Keratinocyte (primary cell): Measurements from ENCODE around the gene MRPS12. TPM values are rescaled to one million over a fixed set of nuclear protein-coding genes. Genes with fewer than 3 reads are reported as not detected.

Experiments
- DNase-seq: peaks from one replicate; pipeline ENCODE4 v3.0.0-alpha.2; 2011; ENCODE audit warnings: low read depth, missing footprints, low spot score
- FAIRE-seq: peaks from 2 replicates; lab custom pipeline; 2011; peaks lifted over from hg19 to GRCh38; lab: Jason Lieb, UNC
- H2AFZ ChIP-seq: 2 replicates; pipeline ENCODE4 v1.6.0; 2012; ENCODE audit warnings: low read length, control low read depth, inconsistent platforms; ENCODE audit not compliant: control insufficient read depth
- H3K27ac ChIP-seq: 2 replicates; pipeline ENCODE4 v1.5.1; 2011; ENCODE audit warnings: low read length; ENCODE audit not compliant: control insufficient read depth, insufficient read depth
- H3K27me3 ChIP-seq: 3 replicates; pipeline ENCODE4 v1.6.0; 2011; ENCODE audit warnings: low read length; ENCODE audit not compliant: control insufficient read depth, insufficient read depth; ENCODE audit errors: extremely low read depth
- H3K36me3 ChIP-seq, 2 experiments: 2 replicates in 1 of 2; 3 replicates in 1 of 2; pipeline ENCODE4 v1.5.1; 2011; ENCODE audit warnings: low read length in 2 of 2, mild to moderate bottlenecking in 1 of 2; ENCODE audit not compliant: control insufficient read depth in 2 of 2, insufficient read depth in 2 of 2; ENCODE audit errors: extremely low read depth in 1 of 2
- H3K4me1 ChIP-seq: 3 replicates; pipeline ENCODE4 v1.5.1; 2011; ENCODE audit warnings: low read length; ENCODE audit not compliant: control insufficient read depth, insufficient read depth; ENCODE audit errors: extremely low read depth
- H3K4me2 ChIP-seq: 3 replicates; pipeline ENCODE4 v1.6.0; 2011; ENCODE audit warnings: low read depth, low read length; ENCODE audit not compliant: control insufficient read depth, insufficient read depth; ENCODE audit errors: extremely low read depth
- H3K4me3 ChIP-seq, 3 experiments: fragments of 200-600 bp in 1 of 3; sonication (generic) in 1 of 3; 2 replicates in 2 of 3; 3 replicates in 1 of 3; pipeline ENCODE4 v1.5.1; 2011 to 2016; ENCODE audit warnings: low read length in 3 of 3, mild to moderate bottlenecking in 3 of 3, control low read depth in 2 of 3, inconsistent platforms in 1 of 3, low read depth in 1 of 3, mixed read lengths in 1 of 3, mixed run types in 1 of 3, moderate library complexity in 1 of 3; ENCODE audit not compliant: control insufficient read depth in 2 of 3, insufficient read depth in 2 of 3; ENCODE audit errors: extremely low read depth in 1 of 3
- H3K79me2 ChIP-seq: 2 replicates; pipeline ENCODE4 v1.6.0; 2012; ENCODE audit warnings: low read length; ENCODE audit not compliant: control insufficient read depth, insufficient read depth
- H3K9ac ChIP-seq: 3 replicates; pipeline ENCODE4 v1.6.0; 2011; ENCODE audit warnings: low read length; ENCODE audit not compliant: control insufficient read depth, insufficient read depth; ENCODE audit errors: extremely low read depth
- H3K9me1 ChIP-seq: 3 replicates; pipeline ENCODE4 v1.6.0; 2011; ENCODE audit warnings: low read length; ENCODE audit not compliant: control insufficient read depth, insufficient read depth; ENCODE audit errors: extremely low read depth
- H3K9me3 ChIP-seq: 2 replicates; pipeline ENCODE4 v1.5.1; 2012; ENCODE audit warnings: low read depth, low read length; ENCODE audit not compliant: control insufficient read depth
- H4K20me1 ChIP-seq: 3 replicates; pipeline ENCODE4 v1.6.0; 2011; ENCODE audit warnings: low read length; ENCODE audit not compliant: control insufficient read depth, insufficient read depth; ENCODE audit errors: extremely low read depth
- CTCF ChIP-seq, 3 experiments: IDR thresholded peaks in 1 of 3; conservative IDR thresholded peaks in 1 of 3; optimal IDR thresholded peaks in 1 of 3; 2 replicates in 2 of 3; 3 replicates in 1 of 3; pipeline versions ENCODE3 to v1.5.1; 2011; ENCODE audit warnings: low read length in 3 of 3, mild to moderate bottlenecking in 3 of 3, moderate library complexity in 2 of 3, control low read depth in 1 of 3, inconsistent platforms in 1 of 3; ENCODE audit not compliant: insufficient read depth in 2 of 3; ENCODE audit errors: extremely low read depth in 1 of 3
- EZH2 ChIP-seq: IDR thresholded peaks from one replicate; pipeline ENCODE4 v1.6.1; 2012; ENCODE audit warnings: inconsistent platforms, mild to moderate bottlenecking, low read length, moderate library complexity
- dilution Hi-C: fragments of 300-500 bp; cut with MboI; formaldehyde crosslinking; loops from one replicate; pipeline ENCODE4 v1.7.0; 2020; ENCODE audit warnings: low sequenced_read_pairs; ENCODE audit not compliant: extremely low pct_ligation_motif_present
- polyA plus RNA-seq, 5 experiments: library from polyadenylated mRNA; depleted of rRNA in 3 of 5; stranded (reverse) in 3 of 5; stranded (forward) in 1 of 5; unstranded in 1 of 5; fragments of >200 nt; gene quantifications; 1 replicate in 1 of 5; 2 replicates in 3 of 5; 3 replicates in 1 of 5; pipeline versions ENCODE4 v1.2.1 to v1.2.3, GENCODE V29; 2011 to 2012; ENCODE audit warnings: missing spikeins in 2 of 5, low read depth in 1 of 5, low replicate concordance in 1 of 5

MRPS12 gene
- polyA plus RNA-seq, 1 donor (not counting 4 experiments of a cell fraction or from before 2014, with no cell fraction given): 37.7 TPM

DNA sequence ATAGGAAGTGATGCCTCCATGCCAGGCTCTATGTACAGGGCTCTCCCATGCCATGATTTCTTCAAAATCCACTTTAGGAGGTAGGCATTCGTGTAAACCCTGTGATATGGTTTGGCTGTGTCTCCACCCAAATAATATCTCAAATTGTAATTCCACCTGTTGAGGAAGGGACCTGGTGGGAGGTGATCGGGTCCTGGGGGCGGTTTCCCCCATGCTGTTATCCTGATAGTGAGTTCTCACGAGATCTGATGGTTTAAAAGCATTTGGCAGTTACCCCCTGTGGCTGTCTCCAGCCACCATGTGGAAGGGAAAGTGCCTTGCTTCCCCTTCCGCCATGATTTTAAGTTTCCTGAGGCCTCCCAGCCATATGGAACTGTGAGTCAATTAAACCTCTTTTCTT, 8.3 kb upstream of the MRPS12 start:
- H3K4me3 ChIP-seq: no peak overlapping the region
- H3K9me3 ChIP-seq: no peaks in the 10 kb centered on the region
- H3K4me1 ChIP-seq: no peaks in the 10 kb centered on the region
- H3K36me3 ChIP-seq: peaks cover 15 to 21% of the 10 kb centered on the region in 2 experiments
- DNase-seq (no peak), FAIRE-seq (no peak)
- H3K9ac ChIP-seq: no peak overlapping the region
- H4K20me1 ChIP-seq: no peaks in the 10 kb centered on the region
- no peaks in the 10 kb centered on the region for H3K9me1 ChIP-seq
- no peak for TF ChIP-seq EZH2
- no peak for TF ChIP-seq CTCF (optimal IDR thresholded peaks at IDR 0.05 in 1 of 3, IDR thresholded peaks at IDR 0.05 in 1 of 3, conservative IDR thresholded peaks at IDR 0.05 in 1 of 3; ENCODE audit: extremely low read depth in 1 of 3, insufficient read depth in 2 of 3, low read length in 3 of 3)
- H3K27me3 ChIP-seq: no peaks in the 10 kb centered on the region
- no peak overlapping the region for H2AFZ ChIP-seq
- H3K79me2 ChIP-seq: no peaks in the 10 kb centered on the region
- H3K4me2 ChIP-seq: no peak overlapping the region
- no peak overlapping the region for H3K27ac ChIP-seq
- dilution Hi-C loops: no loop called here

GRCh38 chr19:38924388-38924787, 6.4 kb upstream of the MRPS12 start:
- Histone ChIP-seq H3K4me3 (no peak overlapping the region), H3K9ac (no peak overlapping the region), H3K27ac (no peak overlapping the region), H3K9me3 (no peaks in the 10 kb centered on the region), H3K4me2 (no peak overlapping the region), H3K27me3 (no peaks in the 10 kb centered on the region), H3K4me1 (peaks cover 1% of the 10 kb centered on the region), H3K9me1 (no peaks in the 10 kb centered on the region), H2AFZ (no peak overlapping the region), H4K20me1 (no peaks in the 10 kb centered on the region), H3K36me3 (peaks cover 15 to 21% of the 10 kb centered on the region in 2 experiments), H3K79me2 (peaks cover 7% of the 10 kb centered on the region)
- TF ChIP-seq EZH2 (no peak), CTCF (optimal IDR thresholded peaks at IDR 0.05 in 1 of 3, IDR thresholded peaks at IDR 0.05 in 1 of 3, conservative IDR thresholded peaks at IDR 0.05 in 1 of 3; ENCODE audit: extremely low read depth in 1 of 3, insufficient read depth in 2 of 3, low read length in 3 of 3) (no peak)
- dilution Hi-C loops: no loop called here
- no peak for FAIRE-seq
- no peak for DNase-seq
